DMS153 treated with DMSO at 0.1 percent for 48 hours (cell line): ENCODE data around the gene APH1B.
"Not testable (repeated sequence)": the region's sequence is repeated elsewhere in the genome, so short reads cannot be mapped to it uniquely, and the experiment has no call there.

Source experiments
- DNase-seq: peaks from one replicate; lab custom pipeline; 2025; ENCODE audit not compliant: unreplicated experiment; lab: John Stamatoyannopoulos, UW

APH1B gene

GRCh38 chr15:63329567-63330350 is 52.4 kb downstream of the APH1B start:
- no peak for DNase-seq

DNA sequence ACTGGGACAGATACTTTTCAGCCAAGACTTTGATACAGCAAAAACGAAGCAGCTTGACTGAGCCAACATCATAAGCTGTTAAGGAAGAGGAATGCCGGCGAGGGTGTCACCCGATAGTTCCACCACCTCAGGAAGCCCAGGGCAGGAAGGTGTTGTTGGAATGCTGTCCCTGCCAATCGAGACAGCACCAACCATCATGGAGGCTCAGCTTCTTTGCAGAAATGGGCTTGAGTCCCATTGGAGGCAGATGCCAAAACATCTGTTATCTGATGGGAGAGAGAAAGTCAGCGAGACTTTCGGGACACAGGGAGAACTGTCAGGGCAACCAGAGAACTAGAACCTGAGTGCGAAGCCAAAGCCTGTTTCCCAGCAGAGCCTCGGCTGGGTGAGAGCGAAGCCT is 53.5 kb downstream of the APH1B start:
- DNase-seq = no peak

GRCh38 chr15:63331456-63331855 is 54.1 kb downstream of the APH1B start:
- no peak for DNase-seq

DNA sequence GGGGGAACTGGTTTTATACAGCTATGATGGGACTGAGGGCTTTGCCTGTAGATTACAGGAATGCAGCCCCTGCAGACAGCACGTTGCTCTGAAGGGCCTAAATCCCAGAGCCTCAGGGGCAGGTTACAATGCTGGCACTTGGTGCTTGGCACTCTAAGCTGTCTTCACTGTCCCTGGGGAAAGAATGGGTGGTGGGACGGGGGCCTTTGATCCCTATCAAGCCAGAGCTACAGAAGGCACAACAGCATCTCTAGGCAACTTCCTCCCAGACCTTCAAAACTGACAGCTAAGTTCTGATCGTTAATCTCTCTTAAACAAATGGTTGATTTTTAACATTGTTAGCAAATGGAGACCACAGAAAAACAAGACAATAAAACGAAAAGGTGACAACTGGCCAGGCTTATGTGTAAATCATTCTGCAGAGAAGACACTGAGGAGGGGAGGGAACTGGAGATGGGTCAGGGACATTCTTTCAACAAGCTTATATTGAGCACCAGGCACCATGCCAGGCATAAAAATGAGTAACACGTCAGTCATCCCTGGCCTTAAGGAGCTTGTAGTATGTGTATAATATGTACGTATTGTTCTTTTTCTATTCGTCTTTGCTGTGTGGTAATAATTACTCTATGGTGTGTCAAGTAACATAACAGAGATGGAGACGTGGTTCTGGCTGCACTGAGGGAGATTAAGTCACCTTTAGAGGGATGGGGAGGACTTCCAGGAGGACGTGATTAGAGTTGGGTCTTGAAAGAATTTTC is 55.1 kb downstream of the APH1B start:
- DNase-seq = no peak

DNA sequence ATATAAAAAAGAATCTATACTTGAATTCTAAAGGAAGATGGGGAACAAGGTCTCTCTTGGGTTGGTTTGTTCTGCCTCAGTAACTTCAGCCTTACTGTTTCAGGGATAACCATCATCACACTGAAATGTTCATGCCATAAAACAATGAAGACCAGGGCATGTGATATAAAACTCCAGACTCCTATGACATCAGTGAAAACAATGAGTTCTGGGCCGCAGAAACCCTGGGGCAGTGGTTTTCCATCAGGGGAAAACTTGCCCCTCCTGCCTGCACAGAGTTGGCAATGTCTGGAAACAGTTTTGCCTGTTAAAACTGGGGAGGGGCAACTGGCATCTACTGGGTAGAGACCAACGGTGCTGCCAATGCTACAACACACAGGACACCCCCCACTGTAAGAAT is 57.4 kb downstream of the APH1B start:
- DNase-seq = no peak

GRCh38 chr15:63335543-63336240 is 58.3 kb downstream of the APH1B start:
- no peak for DNase-seq

DNA sequence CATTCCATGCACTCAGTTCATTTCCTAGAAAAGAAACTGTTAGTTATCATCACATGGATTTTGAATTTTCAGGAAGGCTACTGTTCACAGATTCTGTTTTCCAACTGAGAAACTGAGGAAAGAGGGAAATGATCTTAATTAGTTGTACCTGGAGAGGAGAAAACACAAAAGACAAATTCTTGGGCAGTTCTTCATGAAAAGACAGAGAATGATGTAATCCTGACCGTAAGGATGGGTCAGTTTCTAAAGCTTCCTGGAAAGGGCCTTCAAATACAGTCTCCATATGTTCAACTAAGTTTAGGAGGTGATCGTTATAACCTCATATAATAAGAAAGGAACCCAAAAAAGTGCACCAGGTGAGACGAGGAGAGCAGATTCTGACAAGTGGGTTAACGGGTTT is 59.6 kb downstream of the APH1B start:
- DNase-seq = no peak

DNA sequence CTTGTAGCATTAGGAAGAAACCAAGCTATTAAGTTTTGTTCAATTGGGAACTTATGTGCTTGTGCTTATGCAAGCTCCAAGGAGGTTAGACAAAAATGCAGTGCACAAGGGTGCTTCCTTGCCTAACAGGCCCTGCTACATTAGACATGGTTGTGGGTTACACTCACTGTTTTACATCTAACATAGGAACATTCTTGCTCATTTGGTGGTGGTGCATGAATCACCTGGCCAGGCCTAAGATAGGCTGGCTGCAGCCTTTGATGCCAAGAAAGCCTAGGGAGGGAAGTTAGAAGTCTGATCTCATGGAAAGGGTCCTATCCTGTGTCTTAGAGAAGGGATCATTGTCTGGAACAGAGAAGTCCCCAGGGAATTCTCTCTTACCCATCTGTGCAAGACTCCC is 60.8 kb downstream of the APH1B start:
- no peak for DNase-seq

GRCh38 chr15:63339006-63339766 is 61.8 kb downstream of the APH1B start:
- DNase-seq = no peak

GRCh38 chr15:63339836-63340235 is 62.4 kb downstream of the APH1B start:
- no peak for DNase-seq

DNA sequence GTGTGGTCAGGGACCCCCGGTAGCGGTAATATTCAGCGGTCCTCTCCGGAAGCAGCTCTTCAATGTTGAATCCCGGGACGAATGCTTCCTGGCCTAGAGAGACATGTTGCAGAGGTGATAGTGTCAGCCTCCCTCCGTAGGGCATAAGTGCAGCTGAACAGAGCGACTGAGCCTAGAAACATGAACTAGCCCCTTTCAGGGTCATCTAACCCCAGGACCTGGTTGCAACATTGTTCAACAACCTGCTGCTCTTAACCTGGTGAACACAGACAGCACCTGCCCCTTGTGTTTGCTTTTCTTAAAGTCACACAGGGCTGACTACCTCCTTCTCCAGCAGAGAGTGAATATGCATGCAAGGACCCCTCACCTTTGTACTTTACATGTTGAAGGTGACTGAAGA is 62.9 kb downstream of the APH1B start:
- no peak for DNase-seq

- no peak for DNase-seq
Observed at GRCh38 chr15:63340878-63341277, 63.5 kb downstream of the APH1B start.

DNA sequence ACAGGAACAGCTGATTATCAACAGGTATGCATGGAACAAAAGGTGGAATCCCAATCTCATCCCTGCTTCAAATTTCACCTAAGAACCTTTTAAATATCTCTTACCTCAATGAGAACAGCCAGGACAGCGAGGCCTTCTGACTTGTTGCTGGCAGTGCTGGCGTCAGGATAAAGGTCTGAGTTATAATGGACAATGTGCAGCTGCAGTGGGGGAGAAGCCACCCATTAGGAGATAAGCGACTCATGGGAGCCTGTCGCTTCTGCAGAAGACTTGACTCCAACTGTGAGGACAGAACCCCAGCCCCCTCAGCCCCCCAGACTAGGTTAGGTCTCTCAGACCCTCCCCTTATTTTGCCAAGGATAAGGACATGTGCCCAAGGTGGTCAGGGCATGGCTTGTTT is 64.5 kb downstream of the APH1B start:
- DNase-seq = no peak

DNA sequence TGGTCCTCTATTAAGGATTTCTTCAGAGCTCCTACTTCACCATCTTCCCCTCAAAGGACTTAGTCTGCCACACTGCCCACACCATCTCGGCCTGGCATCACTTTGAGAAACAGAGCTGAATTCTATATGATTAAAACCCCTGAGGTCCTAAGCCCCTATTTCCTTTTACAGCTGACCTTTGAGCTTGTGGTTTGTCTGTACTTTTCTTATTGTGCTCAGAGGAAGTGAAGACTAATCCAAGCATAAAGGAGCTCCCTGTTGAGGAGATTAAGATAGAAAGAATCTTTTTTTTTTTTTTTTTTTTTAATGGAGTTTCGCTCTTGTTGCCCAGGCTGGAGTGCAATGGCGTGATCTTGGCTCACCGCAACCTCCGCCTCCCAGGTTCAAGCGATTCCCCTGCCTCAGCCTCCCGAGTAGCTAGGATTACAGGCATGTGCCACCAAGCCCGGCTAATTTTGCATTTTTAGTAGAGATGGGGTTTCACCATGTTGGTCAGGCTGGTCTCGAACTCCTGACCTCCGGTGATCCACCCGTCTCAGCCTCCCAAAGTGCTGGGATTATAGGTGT is 65.7 kb downstream of the APH1B start:
- not testable (repeated sequence) for DNase-seq

DNA sequence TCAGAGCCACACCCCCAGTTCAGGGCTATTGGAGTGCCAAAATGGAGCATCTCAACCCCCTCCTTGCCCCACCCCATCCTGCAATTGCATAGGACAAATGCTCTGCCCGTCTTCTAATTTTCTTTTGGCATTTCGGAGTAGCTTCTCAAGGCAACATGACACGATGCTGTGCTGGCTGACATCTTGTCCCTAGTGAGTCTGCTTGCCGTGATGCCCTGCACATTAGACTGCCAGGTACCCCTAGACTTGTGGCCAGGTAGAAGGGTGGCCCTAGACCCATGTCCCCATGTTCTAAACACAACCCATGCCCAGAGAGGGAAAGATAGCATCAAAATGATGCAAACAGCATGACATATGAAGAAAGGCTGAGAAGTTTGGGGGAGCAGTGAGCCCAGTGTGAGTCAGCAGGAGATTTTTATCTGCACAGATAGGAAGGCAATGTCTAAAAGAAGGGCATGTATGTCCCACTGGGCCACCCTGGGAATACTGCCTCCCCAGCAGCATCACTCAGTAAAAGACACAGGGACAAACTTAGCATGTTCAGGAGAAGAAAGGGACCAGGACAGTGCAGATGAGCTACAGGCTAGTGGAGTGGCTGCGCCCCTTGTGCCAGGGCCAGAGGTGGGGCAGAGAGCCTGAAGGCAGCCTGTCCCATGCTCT is 67.5 kb downstream of the APH1B start:
- no peak for DNase-seq

DNA sequence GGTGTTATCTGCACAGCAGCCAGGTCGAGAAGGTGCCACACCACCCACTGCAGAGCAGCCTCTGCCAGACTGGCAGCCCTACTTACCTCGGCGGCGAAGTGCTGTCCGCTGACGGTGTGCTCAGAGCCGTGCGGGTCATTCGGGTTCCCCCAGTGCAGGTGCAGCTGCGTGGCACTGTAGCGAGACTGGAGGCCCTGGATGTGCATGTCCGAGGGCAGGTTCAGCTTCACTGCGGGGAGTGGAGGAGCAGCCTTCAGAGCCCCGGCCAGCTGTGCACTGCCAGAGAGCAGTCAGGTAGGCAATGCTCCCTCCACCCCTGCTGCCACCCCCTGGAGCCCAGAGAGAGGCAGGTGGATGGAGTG is 68.0 kb downstream of the APH1B start:
- no peak for DNase-seq

GRCh38 chr15:63347074-63347857 is 69.9 kb downstream of the APH1B start:
- DNase-seq = no peak

GRCh38 chr15:63348392-63348791 is 71.0 kb downstream of the APH1B start:
- peak; percentile 40 for DNase-seq

DNA sequence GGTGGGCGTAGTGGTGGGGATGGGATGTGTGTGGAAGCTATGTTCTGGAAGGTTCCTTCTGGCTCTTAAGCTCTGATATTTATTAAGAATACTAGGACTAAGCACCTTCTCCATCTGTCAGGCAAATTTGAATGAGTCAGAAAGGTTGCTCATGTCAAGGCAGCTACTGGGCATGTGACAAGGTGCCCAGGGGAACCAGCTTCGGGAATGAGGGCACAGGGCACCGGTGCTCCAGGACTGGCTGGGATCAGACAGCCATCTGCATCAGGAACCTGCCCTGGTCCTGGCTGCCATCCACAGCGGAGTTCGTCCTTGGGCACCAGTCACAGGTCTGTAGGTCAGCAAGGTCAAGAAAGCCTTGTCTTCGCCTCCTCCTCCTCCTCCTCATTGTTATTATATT is 71.8 kb downstream of the APH1B start:
- DNase-seq = no peak

GRCh38 chr15:63349621-63350020 is 72.2 kb downstream of the APH1B start:
- no peak for DNase-seq
